HepG2 (cell line): ENCODE measurements around the gene TENM3. TPM values are rescaled to one million over a fixed set of nuclear protein-coding genes. Genes with fewer than 3 reads are reported as not detected.

Experiments
- ATAC-seq: fragments of 200-7000 bp; cut with Tn5 transposase; 3 replicates; pipeline ENCODE4 v1.9.1; 2020; ENCODE audit warnings: mild to moderate bottlenecking, moderate library complexity
- BruUV-seq: library from RNA; stranded (reverse); fragments of 400-500 nt; replicated peaks from 2 replicates; lab custom pipeline; 2021; lab: Mats Ljungman, UMichigan
- CTCF ChIA-PET: fragments of 300-600 bp; formaldehyde crosslinking; extraction: SDS; loops from one replicate; lab custom pipeline; 2021; ENCODE audit warnings: low total read pairs, inconsistent platforms, low intra/inter-chr PET ratio; lab: Yijun Ruan, JAX
- POLR2A ChIA-PET: fragments of 350-600 bp; sonication (Branson Sonifier 250); formaldehyde crosslinking; loops from one replicate; lab custom pipeline; 2020; ENCODE audit warnings: antibody characterized with exemption, inconsistent platforms; lab: Yijun Ruan, JAX
- DNase-seq: peaks from one replicate; pipeline ENCODE4 v3.0.0-alpha.2; 2015; ENCODE audit warnings: low spot score
- FAIRE-seq: peaks from 3 replicates; lab custom pipeline; 2011; peaks lifted over from hg19 to GRCh38; lab: Jason Lieb, UNC
- H2AFZ ChIP-seq: one replicate; pipeline ENCODE4 v1.6.1; 2011; ENCODE audit warnings: low read length, inconsistent platforms
- H3K27ac ChIP-seq: fragments of 300-600 bp; 3 replicates; pipeline ENCODE4 v1.8.0; 2011; ENCODE audit warnings: mixed run types, mild to moderate bottlenecking, mixed read lengths, low read length, inconsistent platforms; ENCODE audit not compliant: insufficient read depth; ENCODE audit errors: extremely low read length
- H3K27me3 ChIP-seq, 2 experiments: fragments of 200-600 bp in 1 of 2; 2 replicates in 1 of 2; 3 replicates in 1 of 2; pipeline versions ENCODE4 v1.6.0 to v1.8.0; 2011; ENCODE audit warnings: low read length in 2 of 2, mild to moderate bottlenecking in 2 of 2, moderate library complexity in 2 of 2, inconsistent platforms in 1 of 2; ENCODE audit not compliant: insufficient read depth in 2 of 2, control insufficient read depth in 1 of 2
- H3K36me3 ChIP-seq, 2 experiments: fragments of 200-600 bp in 1 of 2; replicated peaks in 1 of 2; 2 replicates in 1 of 2; 3 replicates in 1 of 2; pipeline versions ENCODE4 v1.5.1 to v1.8.0; 2011; ENCODE audit warnings: low read length in 2 of 2, inconsistent platforms in 1 of 2; ENCODE audit not compliant: insufficient read depth in 2 of 2, control insufficient read depth in 1 of 2
- H3K4me1 ChIP-seq: 2 replicates; pipeline ENCODE4 v1.5.1; 2012; ENCODE audit warnings: low read length, inconsistent platforms; ENCODE audit not compliant: insufficient read depth
- H3K4me2 ChIP-seq: 2 replicates; pipeline ENCODE4 v1.6.0; 2011; ENCODE audit warnings: low read depth, low read length, inconsistent platforms
- H3K4me3 ChIP-seq, 3 experiments: fragments of 200-600 bp in 1 of 3; sonication (generic), shearing (Covaris generic) in 1 of 3; replicated peaks in 1 of 3; 2 replicates each; pipeline ENCODE4 v1.5.1; 2011 to 2016; ENCODE audit warnings: low read length in 3 of 3, inconsistent platforms in 2 of 3, low read depth in 2 of 3, mild to moderate bottlenecking in 2 of 3, control low read depth in 1 of 3, mixed read lengths in 1 of 3; ENCODE audit not compliant: insufficient read depth in 1 of 3
- H3K79me2 ChIP-seq: one replicate; pipeline ENCODE4 v1.6.1; 2011; ENCODE audit warnings: low read length, inconsistent platforms; ENCODE audit not compliant: insufficient read depth
- H3K9ac ChIP-seq: 2 replicates; pipeline ENCODE4 v1.6.0; 2011; ENCODE audit warnings: mild to moderate bottlenecking, low read depth, low read length, inconsistent platforms; ENCODE audit not compliant: insufficient read depth
- H3K9me3 ChIP-seq: 2 replicates; pipeline ENCODE4 v1.5.1; 2012; ENCODE audit warnings: mild to moderate bottlenecking, low read length
- H4K20me1 ChIP-seq: 2 replicates; pipeline ENCODE4 v1.6.0; 2011; ENCODE audit warnings: inconsistent platforms, mild to moderate bottlenecking, low read length, moderate library complexity; ENCODE audit not compliant: insufficient read depth
- ATF2 ChIP-seq: sonication (generic); formaldehyde crosslinking; IDR thresholded peaks from 2 replicates; pipeline ENCODE4 v1.4.0; 2020; ENCODE audit warnings: missing genetic modification reagents
- CBX1 ChIP-seq: IDR thresholded peaks from one replicate; pipeline ENCODE4 v1.6.1; 2016; ENCODE audit warnings: antibody characterized with exemption, low read depth
- ERF ChIP-seq: IDR thresholded peaks from 2 replicates; pipeline ENCODE4 v1.6.1; 2018; ENCODE audit warnings: missing biosample characterization, missing genetic modification reagents
- EZH2 ChIP-seq: conservative IDR thresholded peaks from 2 replicates; pipeline ENCODE4 v1.6.1; 2012; ENCODE audit warnings: mild to moderate bottlenecking, low read depth, low read length, moderate library complexity
- GFI1 ChIP-seq: sonication (generic); formaldehyde crosslinking; IDR thresholded peaks from 2 replicates; pipeline ENCODE4 v1.5.0; 2020; ENCODE audit warnings: missing genetic modification reagents, mild to moderate bottlenecking, borderline replicate concordance
- IKZF5 ChIP-seq: IDR thresholded peaks from 2 replicates; pipeline ENCODE4 v1.6.1; 2018; ENCODE audit warnings: missing genetic modification reagents, mild to moderate bottlenecking, missing compliant biosample characterization
- MXD3 ChIP-seq: IDR thresholded peaks from 2 replicates; pipeline ENCODE4 v1.6.1; 2016; ENCODE audit warnings: mild to moderate bottlenecking, missing biosample characterization, missing genetic modification reagents
- NCOA1 ChIP-seq: sonication (generic); formaldehyde crosslinking; IDR thresholded peaks from 2 replicates; pipeline ENCODE4 v1.9.0; 2021; ENCODE audit warnings: missing genetic modification reagents
- PTBP1 ChIP-seq: fragments of 200-400 bp; formaldehyde crosslinking; IDR thresholded peaks from 2 replicates; pipeline ENCODE4 v1.6.1; 2018; ENCODE audit warnings: low read length, low read depth; ENCODE audit not compliant: poor library complexity, severe bottlenecking
- RORA ChIP-seq: sonication (generic); formaldehyde crosslinking; IDR thresholded peaks from 2 replicates; pipeline ENCODE4 v1.5.0; 2020; ENCODE audit warnings: mild to moderate bottlenecking, missing genetic modification reagents, moderate library complexity
- SP2 ChIP-seq: sonication (generic); formaldehyde crosslinking; IDR thresholded peaks from 2 replicates; pipeline ENCODE4 v1.5.1; 2020; ENCODE audit warnings: mild to moderate bottlenecking, missing genetic modification reagents
- SRSF9 ChIP-seq: fragments of 200-400 bp; formaldehyde crosslinking; IDR thresholded peaks from 2 replicates; pipeline ENCODE4 v1.6.1; 2018; ENCODE audit warnings: borderline replicate concordance, mild to moderate bottlenecking, low read depth, low read length; ENCODE audit not compliant: insufficient read depth, poor library complexity, severe bottlenecking
- ZBED4 ChIP-seq: sonication (generic); formaldehyde crosslinking; IDR thresholded peaks from 2 replicates; pipeline ENCODE4 v1.4.0; 2020; ENCODE audit warnings: missing genetic modification reagents, borderline replicate concordance
- WGBS: methylation state at CpG from one replicate; pipeline ENCODE4 v1.1.6; 2017; ENCODE audit warnings: low lambda C conversion rate; 5-methylcytosine and 5-hydroxymethylcytosine counted together
- in situ Hi-C: cut with HindIII; loops from 2 replicates; pipeline ENCODE4 v1.10.0; 2017; ENCODE audit warnings: low pct_unique_long_range_greater_than_20kb; ENCODE audit not compliant: extremely low pct_ligation_motif_present
- intact Hi-C: fragments of 100-400 bp; cut with micrococcal nuclease; formaldehyde crosslinking; loops from one replicate; pipeline ENCODE4 v1.10.0; 2022; ENCODE audit not compliant: unreplicated experiment
- polyA plus RNA-seq, 8 experiments: library from polyadenylated mRNA; depleted of rRNA in 3 of 8; stranded (reverse) in 7 of 8; unstranded in 1 of 8; fragments of >200 nt; fragmentation: Illumina TruSeq in 4 of 8; extraction: Trizol in 4 of 8; gene quantifications; 2 replicates each; pipeline versions ENCODE4 v1.2.1 to v1.2.3, GENCODE V29; 2011 to 2016; ENCODE audit warnings: low read depth in 4 of 8, missing spikeins in 1 of 8, mixed read lengths in 1 of 8; ENCODE audit not compliant: insufficient read depth in 1 of 8
- total RNA-seq, 5 experiments: library from RNA; depleted of rRNA; stranded (reverse); fragments of >200 nt; fragmentation: Illumina TruSeq; extraction: Trizol; gene quantifications; 2 replicates each; pipeline ENCODE4 v1.2.3, GENCODE V29; 2016; ENCODE audit warnings: low read depth in 1 of 5

TENM3 gene
- total and polyA plus RNA-seq, 2 of the 13 experiments (the other 11 are each of a cell fraction or from before 2014, with no cell fraction given) = 0.04 TPM; not detected in 1

GRCh38 chr4:182367153-182367552 is 124.0 kb downstream of the TENM3 start:
- no peak overlapping the region for H3K4me2 ChIP-seq
- no peaks in the 10 kb centered on the region for H4K20me1 ChIP-seq
- in situ Hi-C loops = no loop called here
- no peak for FAIRE-seq
- no peak overlapping the region for H3K4me3 ChIP-seq
- TF ChIP-seq PTBP1 (no peak), CBX1 (no peak), ERF (no peak)
- TF ChIP-seq, all 625 proteins: peak for 0
- DNase-seq (no peak), ATAC-seq (no peak)
- no peaks in the 10 kb centered on the region; a peak in 1 of 5 replicates for H3K27me3 ChIP-seq
- no peak overlapping the region for H3K27ac ChIP-seq
- CTCF ChIA-PET = no interaction called here
- intact Hi-C loops = no loop called here
- no peaks in the 10 kb centered on the region for H3K36me3 ChIP-seq
- H3K79me2 ChIP-seq = no peaks in the 10 kb centered on the region
- H3K9ac ChIP-seq = no peak overlapping the region
- BruUV-seq = no TSS peak
- H3K4me1 ChIP-seq = no peaks in the 10 kb centered on the region
- POLR2A ChIA-PET = no interaction called here
- 23% methylated on average over 13 of the region's 13 CpGs for WGBS
- H3K9me3 ChIP-seq = no peaks in the 10 kb centered on the region
- no peak overlapping the region for H2AFZ ChIP-seq

- no peaks in the 10 kb centered on the region; a peak in 1 of 5 replicates for H3K27me3 ChIP-seq
- no peak overlapping the region for H3K9ac ChIP-seq
- no peaks in the 10 kb centered on the region for H3K4me1 ChIP-seq
- in situ Hi-C loops = no loop called here
- no peaks in the 10 kb centered on the region for H4K20me1 ChIP-seq
- H3K4me3 ChIP-seq = no peak overlapping the region
- no peaks in the 10 kb centered on the region for H3K79me2 ChIP-seq
- H3K4me2 ChIP-seq = no peak overlapping the region
- WGBS = 38% methylated on average over 3 of the region's 3 CpGs
- H2AFZ ChIP-seq = no peak overlapping the region
- ChIA-PET POLR2A (no interaction called here), CTCF (no interaction called here)
- no peak for ATAC-seq
- H3K36me3 ChIP-seq = no peaks in the 10 kb centered on the region
- FAIRE-seq = no peak
- no peaks in the 10 kb centered on the region for H3K9me3 ChIP-seq
- no peak for DNase-seq
- intact Hi-C loops = no loop called here
- no peak overlapping the region for H3K27ac ChIP-seq
- no TSS peak for BruUV-seq
- TF ChIP-seq GFI1 (CRISPR knock-in tag) (no peak), SP2 (CRISPR knock-in tag) (no peak), MXD3 (CRISPR knock-in tag) (no peak), IKZF5 (CRISPR knock-in tag) (no peak), SRSF9 (no peak), ZBED4 (CRISPR knock-in tag) (no peak), ATF2 (CRISPR knock-in tag) (no peak), RORA (no peak), NCOA1 (CRISPR knock-in tag) (no peak), EZH2 (no peak)
Measured at GRCh38 chr4:182369211-182369610, 126.0 kb downstream of the TENM3 start.
